ENCODE results near the gene NIPAL4.
"Not testable (repeated sequence)": the region's sequence is repeated elsewhere in the genome, so short reads cannot be mapped to it uniquely, and the experiment has no call there.

NIPAL4 gene

DNA sequence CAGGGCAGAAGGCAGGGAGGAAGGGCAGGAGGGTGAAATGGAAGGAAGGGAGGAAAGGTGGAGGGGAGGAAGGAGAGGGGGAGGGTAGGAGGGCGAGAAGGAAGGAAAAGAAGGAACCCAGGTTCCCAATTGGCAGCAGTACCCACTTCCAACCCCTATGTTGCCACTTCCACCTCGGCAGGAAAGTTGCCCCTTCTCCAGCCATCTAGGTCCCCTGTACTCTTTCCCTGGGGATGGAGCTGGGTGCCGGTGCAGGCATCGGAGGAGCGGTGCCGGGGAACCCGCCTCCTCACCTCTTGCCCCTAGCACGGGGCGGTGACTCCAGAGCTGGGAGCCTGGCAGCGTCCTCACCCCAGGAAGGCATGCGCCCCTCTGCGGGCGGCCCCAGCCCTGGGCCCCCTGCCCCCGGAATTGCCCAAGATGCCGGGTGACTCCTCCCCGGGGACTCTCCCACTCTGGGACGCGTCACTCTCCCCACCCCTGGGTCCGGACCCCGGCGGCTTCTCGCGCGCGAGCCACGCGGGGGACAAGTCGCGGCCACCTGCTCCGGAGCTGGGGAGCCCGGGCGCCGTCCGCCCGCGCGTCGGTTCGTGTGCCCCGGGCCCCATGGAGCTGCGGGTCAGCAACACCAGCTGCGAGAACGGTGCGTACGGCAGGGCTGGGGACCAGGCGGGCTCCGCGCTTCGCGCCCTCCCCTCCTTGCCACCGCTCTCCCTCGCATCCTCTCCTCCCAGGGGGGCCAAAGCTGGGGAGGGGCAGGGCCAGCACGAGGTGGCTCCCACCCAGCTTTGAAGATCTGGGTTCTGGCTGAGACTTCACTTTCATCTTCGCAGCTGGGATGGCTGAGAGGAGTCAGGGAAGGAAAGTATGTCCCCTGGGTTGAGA is at the start of gene NIPAL4:
Gene NIPAL4, plus strand, starts transcription at position 499 of the 885 bp plus-strand sequence. Its CDS starts 108 bp downstream, at position 607.
- no peak for DNase-seq

DNA sequence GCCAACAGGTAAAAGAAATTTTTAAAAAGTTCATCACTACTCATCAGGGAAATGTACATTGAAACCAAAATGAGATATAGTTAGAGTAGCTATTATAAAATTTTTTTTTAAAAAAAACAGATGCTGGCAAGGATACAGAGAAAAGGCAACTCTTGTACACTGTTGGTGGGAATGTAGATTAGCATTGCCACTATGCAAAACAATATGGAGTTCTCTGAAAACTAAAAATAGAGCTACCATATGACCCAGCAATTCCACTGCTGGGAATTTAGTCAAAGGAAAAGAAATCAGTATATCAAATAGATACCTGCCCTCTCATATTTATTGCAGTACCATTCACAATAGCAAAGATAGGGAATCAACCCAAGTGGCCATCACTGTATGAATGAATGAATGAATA is 44.2 kb upstream of the NIPAL4 start:
- no peak for DNase-seq

DNA sequence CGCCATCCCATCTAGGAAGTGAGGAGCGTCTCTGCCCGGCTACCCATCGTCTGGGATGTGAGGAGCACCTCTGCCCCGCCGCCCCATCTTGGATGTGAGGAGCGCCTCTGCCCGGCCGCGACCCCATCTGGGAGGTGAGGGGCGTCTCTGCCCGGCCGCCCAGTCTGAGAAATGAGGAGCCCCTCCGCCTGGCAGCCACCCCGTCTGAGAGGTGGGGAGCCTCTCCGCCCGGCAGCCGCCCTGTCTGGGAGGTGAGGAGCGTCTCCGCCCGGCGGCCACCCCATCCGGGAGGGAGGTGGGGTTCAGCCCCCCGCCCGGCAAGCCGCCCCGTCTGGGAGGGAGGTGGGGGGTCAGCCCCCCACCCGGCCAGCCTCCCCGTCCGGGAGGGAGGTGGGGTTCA is 40.5 kb upstream of the NIPAL4 start:
- not testable (repeated sequence) for DNase-seq

DNA sequence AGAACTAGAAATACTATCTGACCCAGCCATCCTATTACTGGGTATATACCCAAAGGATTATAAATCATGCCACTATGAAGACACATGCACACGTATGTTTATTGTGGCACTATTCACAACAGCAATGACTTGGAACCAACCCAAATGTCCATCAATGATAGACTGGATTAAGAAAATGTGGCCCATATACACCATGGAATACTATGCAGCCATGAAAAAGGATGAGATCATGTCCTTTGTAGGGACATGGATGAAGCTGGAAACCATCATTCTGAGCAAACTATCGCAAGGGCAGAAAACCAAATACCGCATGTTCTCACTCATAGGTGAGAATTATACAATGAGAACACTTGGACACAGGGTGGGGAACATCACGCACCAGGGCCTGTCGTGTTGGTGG is 30.1 kb upstream of the NIPAL4 start:
- not testable (repeated sequence) for DNase-seq

DNA sequence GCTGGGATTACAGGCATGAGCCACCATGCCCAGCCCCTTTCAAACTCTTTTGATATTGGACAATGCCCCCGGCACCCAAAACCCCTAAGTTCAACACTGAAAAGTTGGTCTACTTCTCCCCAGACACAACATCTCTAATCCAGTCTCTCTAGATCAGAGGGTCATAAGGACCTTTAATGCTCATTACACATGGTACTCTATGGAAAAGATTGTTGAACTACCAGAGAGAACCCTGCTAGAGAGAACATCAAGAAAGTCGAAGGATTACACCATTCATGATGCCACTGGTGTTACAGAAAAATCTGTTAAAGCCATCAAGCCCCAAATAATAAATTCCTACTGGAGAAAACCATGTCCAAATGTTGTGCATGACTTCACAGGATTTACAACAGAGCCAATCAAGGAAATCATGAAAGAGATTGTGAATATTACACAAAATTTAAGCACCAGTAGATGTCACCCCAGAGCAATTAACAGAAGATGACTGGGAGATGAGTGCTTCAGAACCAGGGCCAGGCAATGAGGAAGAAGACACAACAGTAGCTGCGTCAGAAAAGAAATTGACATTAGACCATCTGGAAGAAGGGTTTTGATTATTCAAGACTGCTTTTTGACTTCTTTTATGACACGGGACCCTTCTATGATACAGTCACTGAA is 28.3 kb upstream of the NIPAL4 start:
- DNase-seq = no peak

DNA sequence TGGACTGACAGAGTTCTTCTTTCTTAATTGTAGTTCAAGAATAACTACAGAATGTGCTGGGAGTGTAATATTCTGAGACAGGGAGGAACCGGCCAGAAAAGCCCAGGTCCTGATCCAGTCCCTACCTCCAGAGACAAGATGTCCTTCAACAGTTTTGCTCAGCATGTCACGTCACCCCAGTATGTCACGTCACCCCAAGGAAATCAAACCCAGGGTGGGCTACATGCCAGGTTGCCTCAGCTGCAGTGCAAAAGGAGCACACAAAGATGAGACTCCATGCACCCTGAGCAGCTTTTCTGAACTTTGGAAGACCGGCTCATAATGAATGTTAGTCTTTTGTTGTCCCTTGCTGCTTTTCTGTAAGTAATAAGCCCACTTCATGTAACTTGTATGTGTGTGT is 25.9 kb upstream of the NIPAL4 start:
- no peak for DNase-seq

DNA sequence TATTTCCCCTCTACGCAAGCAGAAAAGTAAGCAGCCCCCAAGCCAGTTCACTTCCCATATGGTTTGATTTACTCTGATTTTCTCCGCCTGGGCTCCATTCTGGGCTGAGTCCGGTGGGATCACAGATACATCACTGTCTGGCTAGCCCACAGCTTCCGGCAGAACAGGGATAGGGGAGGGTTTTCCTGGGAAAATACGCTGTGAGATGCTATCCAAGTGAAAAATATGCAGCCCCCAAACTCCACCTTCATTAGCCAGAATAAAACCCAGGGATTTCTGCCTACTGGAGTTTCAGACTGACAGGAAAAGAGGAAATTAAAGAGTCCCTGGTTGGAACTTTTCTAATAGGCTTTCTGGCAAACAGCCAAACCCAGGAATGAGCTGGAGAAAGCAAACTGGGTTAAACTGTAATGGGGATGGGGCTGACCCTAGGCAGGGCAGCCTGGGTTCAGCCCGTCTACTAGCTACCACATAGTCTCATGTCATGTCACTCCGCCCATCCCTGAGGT is 16.9 kb upstream of the NIPAL4 start:
- DNase-seq = no peak

DNA sequence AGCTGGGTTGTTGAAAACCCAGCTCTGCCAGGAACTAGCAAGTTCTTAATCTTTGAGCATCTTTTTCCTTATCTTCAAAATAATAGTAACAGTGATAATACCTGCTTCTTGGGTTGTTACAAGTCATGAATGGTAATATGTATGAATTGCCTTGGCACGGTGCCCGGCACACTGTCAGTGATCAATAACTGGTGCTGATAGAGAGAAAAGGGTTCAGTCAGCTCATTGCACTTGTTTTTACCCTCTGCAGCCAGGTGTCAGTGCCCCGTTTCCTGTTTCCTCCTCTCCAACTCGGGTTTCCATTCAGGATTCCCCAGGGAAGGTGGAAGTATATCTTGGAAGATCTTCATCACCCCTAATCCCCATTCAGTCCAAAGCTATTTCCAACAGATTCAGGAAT is 15.8 kb upstream of the NIPAL4 start:
- no peak for DNase-seq

DNA sequence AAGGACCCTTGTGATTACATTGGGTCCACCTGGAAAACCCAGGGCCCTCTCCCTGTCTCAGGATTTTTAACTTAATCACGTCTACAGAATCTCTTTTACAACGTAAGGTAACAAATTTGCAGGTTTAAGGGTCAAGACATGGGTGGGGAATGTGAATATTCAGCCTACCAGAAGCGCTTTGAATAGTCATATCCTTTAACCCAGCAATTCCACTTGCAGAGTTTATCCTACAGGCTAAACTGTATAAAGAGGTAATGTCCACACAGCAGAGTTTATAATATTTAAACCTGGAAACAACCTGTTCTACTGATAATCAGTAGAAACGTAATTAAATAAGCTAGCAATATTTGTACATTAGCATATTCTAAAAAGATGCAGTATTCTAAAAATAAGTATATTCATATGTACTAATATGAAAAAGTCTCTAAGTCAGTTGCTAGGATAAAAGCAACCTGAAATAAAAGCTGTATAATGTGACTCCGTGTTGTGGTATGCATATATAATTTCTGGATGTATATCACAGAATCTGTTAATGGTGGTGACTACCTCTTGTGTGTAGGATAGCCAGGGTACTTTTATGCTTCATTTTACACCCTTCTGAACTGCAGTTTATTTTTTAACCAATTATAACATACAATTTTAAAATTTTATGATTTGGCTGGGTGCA is 14.1 kb upstream of the NIPAL4 start:
- DNase-seq = no peak

DNA sequence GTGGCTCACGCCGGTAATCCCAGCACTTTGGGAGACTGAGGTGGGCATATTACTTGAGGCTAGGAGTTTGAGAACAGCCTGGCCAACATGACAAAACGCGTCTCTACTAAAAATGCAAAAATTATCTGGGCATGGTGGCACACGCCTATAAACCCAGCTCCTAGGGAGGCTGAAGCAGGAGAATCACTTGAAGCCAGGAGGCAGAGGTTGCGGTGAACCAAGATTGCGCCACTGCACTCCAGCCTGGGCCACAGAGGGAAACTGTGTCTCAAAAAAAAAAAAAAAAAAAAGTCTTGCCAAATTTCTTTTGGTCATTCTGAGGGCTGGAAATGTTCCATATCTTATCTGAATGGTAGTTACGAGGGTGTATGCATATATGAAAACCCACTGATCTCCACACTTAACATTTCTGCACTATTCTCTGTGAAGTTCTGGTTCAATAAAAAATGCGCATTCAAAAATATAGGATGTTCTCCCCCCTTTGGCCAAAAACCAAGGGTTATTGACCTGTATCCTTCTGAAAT is 13.5 kb upstream of the NIPAL4 start:
- no peak for DNase-seq

DNA sequence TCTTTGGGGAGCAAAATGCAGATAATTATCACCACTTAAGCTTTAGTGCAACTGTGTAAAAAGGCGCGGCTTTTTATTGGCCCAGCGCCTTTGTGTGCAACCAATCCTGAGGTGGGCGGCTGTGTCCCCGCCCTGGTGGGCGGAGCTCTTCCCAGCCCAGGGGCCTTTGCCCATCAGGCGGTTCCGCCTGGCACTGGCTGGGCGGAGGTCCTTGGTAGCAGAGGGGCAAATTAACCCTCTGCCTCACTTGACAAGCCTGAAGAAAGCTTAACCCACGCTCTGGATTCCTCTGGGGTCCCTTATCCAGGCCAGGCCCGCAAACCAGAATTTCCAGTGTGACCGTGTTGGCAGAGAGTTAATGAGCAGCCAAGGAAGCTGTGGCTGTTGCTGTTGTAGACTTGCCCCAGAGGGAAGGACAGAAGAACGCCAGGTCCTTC is 12.8 kb upstream of the NIPAL4 start:
- DNase-seq = no peak

DNA sequence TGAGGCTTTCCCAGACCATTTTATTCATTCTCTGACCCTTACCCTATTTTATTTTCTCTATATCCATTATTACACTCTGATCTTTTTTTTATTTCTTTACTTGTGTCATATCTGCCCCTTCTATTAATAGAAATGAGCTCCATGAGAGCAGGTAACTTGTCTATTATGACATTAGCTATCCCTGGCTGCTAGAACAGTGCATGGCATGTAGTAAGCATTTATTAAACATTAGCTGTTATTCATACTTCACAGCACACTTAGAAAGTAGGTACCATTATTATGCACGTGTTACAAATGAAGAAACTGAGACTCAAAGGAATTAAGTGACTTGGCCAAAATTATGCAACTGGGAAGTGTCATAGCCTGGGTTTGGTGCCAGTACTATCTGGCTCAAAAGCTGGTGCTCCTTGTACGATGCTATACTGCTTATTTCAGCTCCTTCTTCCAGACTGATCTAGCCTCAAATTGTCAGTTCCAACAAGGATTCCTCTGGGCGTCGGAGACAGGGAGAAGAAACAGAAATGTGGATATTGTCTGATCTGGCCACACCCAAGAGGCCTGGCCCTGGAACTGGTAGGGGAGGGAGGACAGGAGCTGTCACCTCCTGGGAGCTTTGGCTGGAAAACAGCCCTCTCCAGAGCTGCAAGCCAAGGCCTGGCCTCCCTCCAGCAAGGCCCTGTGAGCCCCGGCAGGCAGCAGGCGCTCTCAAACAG is 10.8 kb upstream of the NIPAL4 start:
- DNase-seq = no peak

DNA sequence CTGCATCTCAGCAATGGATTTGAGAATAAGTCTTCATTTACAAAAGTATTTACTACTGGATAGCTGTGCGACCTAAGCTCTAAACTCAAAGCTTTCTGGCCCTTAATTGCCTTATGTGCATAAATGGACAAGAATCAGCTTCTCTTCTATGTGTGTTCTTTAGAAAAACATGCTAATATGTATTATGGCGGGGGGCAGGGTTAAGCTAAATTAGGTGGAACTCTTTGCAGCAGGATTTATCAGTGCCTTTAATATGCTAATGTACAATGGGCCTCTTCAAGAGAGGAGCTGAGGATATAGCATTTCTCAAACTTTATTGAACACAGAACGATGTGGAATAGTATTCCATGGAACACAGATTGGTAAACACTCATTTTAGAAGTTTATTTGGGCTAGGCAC is 10.0 kb upstream of the NIPAL4 start:
- DNase-seq = no peak

DNA sequence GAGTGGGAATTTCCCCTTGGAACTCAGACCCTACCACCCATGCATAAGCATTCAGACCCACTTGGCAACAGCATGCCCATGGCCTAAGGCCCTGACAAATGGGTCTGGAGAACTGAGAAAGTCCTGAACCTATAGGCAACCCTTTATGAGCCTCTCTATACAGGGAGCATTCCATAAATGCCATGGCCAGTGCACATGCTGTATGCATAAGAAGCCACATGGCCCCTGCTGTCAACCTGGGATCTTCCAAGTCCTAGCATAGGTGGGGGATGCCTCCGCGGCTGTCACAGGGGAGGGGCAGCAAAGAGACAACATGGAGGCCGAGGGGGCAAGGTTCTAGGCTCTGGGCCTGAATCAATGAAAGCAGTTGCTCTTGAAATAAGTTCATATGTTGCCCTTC is 8.2 kb upstream of the NIPAL4 start:
- DNase-seq = no peak

DNA sequence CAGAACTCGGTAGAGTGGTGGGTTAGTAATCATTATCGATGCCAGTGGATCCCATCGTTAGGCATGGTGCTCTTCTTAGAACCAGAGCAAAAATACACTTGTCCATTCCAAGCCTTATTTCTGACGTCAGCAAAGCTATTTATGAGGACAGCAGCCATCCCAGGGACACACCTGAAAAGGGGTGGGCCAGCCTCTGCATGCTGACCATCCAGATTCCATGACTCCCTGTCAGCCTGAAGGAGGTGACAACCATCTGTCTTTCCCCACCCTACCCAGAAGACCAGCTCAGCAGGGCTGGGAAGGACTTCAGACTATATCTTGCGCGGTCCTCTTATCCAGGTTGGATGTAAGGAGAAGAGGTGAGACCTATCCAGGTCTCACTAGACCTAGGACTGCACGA is 5.7 kb upstream of the NIPAL4 start:
- no peak for DNase-seq

DNA sequence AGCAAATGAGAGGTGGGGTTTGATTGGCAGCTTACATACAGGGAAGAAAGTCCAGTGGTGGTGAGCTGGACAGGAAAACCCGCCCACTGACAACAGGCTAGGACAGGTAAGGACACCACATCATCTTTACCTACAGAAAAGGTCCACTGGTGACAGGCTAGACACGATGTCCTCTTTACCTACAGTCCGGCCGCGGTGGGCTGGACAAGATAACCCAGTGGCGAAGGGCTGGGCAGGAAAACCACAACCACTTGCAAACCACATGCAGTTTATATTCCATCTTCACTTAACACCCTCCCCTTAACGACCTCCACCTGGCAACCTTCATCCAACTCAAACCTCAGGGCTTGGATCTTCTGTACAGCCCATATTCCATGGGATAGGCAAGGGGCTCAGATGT is 5.0 kb upstream of the NIPAL4 start:
- DNase-seq = no peak

DNA sequence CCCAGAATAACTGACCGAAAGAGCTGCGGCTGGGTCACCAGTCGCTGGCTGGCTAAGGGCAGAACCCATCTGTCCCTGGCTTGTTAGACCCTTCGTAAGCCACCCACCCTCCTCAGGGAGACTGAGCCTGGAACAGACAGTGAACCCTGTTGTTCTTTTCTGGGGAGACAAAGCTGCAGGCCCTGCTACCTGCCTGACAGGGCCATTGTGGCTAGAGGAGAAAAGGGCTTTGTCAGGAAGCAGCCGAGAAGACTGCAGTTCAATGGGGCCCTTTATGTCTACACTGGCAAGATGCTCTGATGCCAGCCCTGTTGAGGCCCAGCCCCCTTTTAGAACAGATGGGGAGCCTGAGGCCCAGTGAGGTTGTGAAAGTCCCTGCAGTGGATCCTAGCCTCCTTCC is 3.7 kb upstream of the NIPAL4 start:
- DNase-seq = no peak

DNA sequence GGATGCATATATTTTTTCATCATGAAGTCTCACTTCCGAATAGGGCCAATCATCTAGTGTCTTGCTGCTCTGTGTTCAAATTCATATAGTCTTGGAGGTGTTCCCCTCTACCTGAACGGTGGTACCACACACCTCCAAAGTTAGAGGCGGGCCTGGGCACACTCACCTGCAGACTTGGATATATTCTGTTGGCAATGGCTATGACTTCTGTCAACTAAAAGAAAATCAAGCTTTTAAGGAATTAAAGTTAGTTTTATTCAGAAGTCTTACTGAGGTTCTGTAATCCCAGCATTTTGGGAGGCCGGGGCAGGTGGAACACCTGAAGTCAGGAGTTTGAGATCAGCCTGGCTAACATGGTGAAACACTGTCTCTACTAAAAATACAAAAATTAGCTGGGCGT is 2.6 kb upstream of the NIPAL4 start:
- DNase-seq = no peak

DNA sequence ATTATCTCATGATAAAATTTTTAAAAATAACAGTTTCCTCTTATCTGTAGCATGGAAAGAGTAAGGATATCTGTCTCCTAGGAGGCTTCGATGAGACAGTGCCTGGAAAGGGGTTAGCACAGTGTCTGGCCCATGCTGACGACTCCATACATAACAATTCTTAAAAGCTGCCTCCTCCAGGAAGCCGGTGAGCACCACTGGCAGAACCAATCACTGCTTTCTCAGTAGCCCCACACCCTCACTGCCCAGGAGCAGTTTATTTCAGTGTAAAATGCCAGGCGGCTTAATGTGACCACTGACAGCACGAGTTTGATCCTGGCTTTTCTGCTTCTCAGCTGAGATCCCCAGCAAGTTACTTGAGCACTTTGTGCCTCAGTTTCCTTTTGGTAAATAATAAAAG is 1.2 kb upstream of the NIPAL4 start:
- DNase-seq = no peak

DNA sequence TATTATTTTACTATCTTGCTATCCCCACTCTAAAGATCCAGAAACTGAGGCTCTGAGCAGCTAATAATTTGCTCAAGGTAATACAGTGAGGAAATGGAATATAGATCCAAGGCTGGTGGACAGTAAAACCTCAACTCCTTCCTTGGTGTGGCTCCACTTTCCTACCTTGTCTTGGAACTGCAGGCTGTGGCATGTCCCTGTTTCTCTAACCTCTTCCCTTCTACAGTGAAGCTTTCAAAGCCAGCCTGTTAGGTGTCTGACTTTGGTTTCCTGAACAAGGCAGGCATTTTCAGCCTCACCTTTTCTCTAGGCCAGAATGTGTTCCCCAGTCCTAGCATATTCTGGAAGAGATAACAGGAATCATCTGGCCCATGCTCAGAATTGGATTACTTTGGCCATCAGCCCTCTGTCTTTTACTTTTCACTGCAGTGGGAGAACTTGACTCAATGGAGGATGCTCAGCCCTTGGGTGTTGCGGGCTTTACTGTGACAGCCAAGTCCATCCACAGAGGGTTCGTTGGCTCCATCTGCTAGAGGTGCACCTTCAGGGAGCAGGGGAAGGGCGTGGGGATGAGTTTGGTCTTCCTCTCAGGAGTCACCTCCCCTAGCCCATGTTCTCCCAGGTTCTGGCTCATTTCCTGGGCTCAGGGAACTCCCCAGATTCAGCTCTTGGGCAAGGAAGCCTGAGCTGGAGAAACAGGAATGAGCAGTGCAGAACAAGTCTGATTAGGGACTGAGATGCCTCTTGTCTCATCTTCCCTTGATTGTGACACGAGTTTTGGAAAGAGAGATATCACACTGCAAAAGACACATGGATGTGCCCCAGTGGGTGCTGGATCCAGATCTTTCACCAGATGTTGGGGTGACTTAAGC is 1.1 kb downstream of the NIPAL4 start:
- no peak for DNase-seq

DNA sequence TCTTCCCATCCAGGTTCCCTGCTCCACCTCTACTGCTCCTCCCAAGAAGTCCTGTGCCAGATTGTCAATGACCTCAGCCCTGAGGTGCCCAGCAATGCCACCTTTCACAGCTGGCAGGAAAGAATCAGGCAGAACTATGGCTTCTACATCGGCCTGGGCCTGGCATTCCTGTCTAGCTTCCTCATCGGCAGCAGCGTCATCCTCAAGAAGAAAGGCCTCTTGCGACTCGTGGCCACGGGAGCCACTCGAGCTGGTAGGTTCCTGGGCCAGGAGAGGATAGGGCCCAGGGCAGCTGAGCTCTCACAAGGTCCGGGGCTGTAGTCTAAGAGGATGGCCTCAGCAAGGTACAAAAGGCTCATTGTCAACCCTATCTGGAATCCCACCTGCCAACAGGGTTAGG is 3.1 kb downstream of the NIPAL4 start:
- DNase-seq = no peak
